ENCODE data around the gene ABLIM1.

DNA sequence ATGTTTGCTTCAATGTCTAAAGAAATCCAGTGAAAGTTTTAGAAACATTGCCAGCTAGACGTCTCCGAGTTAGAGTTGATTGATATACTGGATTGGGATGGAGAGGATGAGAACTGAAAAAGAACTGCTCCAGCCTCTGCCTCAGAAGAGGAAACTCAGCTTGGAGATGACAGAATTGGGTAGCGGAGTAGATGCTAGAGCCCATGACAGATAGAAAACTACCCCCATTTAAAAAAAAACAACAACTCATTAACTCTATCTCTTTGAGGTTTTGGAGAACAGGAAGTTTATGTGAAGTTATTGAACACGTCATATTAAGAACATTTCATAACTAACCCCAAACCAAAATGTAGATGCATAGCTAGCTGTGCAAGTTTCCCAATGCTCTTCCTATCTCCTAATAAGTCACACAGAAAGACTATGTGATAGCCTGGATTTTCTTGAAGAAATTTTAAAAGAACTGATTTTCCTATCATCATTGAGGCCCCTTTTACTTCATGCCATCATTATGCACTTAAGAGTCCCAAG is 225.4 kb downstream of the ABLIM1 start:
- TF ChIP-seq, protein P1, sequence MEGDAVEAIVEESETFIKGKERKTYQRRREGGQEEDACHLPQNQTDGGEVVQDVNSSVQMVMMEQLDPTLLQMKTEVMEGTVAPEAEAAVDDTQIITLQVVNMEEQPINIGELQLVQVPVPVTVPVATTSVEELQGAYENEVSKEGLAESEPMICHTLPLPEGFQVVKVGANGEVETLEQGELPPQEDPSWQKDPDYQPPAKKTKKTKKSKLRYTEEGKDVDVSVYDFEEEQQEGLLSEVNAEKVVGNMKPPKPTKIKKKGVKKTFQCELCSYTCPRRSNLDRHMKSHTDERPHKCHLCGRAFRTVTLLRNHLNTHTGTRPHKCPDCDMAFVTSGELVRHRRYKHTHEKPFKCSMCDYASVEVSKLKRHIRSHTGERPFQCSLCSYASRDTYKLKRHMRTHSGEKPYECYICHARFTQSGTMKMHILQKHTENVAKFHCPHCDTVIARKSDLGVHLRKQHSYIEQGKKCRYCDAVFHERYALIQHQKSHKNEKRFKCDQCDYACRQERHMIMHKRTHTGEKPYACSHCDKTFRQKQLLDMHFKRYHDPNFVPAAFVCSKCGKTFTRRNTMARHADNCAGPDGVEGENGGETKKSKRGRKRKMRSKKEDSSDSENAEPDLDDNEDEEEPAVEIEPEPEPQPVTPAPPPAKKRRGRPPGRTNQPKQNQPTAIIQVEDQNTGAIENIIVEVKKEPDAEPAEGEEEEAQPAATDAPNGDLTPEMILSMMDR (IDR thresholded peaks at IDR 0.05) = no peak
- TF ChIP-seq POLR2A (IDR thresholded peaks at IDR 0.05) = no peak
